ENCODE results near the gene PIP4K2A.
"Not testable (repeated sequence)": the region's sequence is repeated elsewhere in the genome, so short reads cannot be mapped to it uniquely, and the experiment has no call there.

Gene PIP4K2A

DNA sequence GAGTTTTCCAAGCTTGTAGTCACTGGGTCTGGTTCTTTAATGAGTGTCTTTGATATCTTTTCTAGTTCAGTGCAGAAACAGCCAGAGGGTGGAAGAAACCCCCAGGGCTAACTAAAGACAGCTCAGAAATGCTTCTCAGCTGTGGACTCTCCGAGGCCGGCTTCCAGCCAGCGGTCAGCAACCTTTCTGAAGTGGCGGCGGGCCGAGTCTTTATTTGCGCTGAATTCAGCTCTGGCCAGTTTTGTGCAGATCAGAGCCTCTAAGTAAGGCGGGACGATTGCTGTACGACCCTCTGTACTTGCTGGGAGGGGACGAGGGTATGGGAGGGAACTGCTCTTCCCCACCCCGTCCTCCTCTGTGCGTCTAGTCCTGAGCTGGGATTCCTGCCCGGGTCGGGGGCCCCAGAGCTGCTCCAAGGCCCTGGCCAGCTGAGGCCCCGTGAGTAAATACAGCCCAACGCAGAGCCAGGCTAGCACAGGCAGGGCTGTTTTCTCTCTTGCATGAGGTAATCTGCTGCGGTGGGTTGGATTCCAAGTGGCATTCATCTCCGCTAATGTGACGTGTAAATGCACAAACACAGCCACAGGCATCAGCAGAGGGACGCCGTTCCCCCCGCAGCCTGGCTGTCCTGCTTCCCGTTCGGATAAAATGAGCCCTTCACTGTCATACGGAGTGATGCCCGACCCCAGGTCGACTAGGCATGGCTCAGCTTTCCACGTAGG, 159.8 kb downstream of the PIP4K2A start:
- peak; percentile 81 for DNase-seq (ENCODE audit: low spot score)

DNA sequence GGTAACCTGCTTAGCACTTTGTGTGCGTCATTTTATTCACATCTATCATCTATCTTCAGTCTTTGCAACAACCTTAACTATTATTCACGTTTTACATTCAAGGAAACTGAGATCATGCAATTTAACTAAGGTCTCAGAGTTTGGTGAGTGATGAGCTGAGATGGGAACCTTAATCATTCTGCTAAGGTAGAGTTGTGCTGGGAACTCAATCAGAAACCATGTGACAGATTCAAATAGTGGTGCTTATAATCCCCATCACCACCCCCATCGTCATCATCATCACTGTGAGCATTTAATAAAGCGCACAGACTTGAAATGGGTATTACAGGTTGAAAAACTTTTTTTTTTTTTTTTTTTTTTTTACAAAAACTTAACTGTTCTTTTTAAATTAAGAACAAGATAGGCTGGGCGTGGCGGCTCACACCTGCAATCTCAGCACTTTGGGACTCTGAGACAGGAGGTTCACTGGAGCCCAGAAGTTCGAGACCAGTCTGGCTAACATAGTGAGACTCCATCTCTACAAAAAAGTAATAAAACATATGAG, 160.9 kb downstream of the PIP4K2A start:
- DNase-seq (ENCODE audit: low spot score) = no peak

DNA sequence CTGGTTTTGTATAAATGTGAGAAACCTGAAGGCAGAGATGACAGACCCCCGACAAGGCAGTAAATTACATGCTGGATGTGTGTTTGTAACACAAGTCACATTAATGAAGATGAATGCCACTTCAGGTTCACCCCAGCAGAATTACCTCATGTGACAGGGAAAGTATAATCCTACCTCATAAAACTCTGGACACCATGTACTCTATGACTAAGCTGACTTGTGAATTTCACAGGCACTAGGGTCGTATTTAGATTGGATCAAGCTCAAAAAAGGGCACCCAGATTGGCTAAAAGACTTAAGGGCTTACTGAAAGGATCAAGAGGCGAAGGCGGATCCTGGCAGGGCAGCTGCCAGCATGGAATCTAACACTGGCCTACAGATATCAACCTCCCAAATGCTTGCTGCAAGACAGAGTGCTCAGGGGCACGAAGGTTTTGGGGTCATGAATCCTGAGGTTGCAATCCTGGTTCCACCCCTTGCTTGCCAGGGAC, 161.4 kb downstream of the PIP4K2A start:
- DNase-seq (ENCODE audit: low spot score) = no peak

DNA sequence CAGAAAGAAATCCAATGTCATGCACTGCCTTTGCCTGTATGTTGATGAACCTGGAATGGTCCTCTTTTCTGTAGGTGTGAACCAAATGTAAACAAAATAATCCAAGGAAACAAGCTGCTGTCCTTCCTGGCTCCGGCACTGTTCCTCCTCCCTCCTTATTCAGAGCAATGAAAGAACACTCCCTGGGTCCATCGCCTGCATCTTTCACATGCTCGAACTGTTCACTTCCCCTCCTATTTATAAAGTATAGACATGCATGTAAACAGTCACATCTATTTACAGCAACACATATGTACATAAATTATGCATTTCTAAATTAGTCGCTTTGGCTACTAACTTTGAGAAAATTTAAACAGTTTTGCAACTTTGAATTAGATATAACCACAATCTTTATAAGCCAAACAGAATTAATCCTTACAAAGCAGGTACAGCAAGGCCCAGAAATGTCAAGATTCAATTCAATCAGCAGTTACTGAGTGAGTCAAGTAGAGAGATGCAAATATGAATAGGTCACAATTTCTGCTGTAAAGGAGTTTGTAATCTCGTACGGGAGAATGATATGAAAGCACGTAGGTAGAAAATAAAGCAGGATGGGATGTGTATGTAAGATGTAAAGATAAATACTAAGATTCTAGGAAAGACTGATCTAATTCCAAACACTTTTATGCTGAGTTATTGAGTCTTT, 162.6 kb downstream of the PIP4K2A start:
- DNase-seq (ENCODE audit: low spot score) = no peak

DNA sequence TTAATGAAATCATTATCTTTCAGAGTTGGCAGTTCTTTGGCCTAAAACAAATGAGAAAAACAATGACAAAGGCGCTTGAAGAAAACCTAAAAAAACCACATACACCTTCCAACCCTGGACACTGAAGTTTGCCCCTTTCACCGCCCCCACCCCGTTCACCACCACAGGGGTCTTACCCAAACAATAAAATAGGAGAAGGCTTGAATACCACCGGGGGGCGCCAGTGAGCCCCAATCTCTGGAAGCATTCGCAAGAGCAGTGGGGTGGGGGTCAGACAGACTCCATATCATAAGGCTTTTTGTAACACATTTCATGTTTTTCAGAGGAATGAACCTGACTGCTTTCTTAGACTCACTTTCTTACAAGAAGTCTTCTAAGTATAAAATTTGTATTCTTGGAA, 163.6 kb downstream of the PIP4K2A start:
- DNase-seq (ENCODE audit: low spot score) = peak; percentile 46

DNA sequence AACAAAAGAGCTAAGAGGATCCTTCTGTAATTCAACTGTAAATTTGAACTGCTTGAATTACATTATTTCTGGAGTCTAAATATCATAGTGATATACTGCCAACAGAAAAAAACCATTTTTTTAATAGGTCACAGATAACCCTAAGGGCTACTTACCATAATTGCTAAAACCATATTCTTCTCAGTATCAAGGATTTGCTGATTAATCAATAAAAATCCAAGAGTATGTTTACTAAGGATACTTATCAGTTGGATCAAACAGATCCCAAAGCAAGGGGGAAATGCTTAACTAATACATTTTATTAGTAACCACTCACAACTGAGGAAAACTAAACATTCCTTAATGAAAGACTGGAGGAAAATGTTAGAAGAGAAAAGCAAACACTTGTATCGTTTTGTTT, 166.0 kb downstream of the PIP4K2A start:
- DNase-seq (ENCODE audit: low spot score) = no peak

DNA sequence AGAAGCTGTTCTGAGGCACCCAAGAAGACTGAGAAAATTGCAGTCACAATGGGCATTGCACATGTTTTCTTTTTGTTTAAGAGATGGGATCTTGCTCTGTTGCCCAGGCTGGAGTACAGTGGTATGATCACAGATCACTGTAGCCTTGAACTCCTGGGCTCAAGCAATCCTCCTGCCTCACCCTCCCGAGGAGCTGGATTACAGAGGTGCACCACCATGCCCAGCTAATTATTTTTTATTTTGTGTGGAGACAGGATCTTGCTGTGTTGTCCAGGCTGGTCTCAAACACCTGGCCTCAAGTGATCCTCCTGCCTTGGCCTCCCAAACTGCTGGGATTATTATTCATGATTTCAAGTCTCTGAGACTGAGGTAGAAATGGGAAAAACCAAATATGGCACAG, 168.7 kb downstream of the PIP4K2A start:
- DNase-seq (ENCODE audit: low spot score) = no peak

DNA sequence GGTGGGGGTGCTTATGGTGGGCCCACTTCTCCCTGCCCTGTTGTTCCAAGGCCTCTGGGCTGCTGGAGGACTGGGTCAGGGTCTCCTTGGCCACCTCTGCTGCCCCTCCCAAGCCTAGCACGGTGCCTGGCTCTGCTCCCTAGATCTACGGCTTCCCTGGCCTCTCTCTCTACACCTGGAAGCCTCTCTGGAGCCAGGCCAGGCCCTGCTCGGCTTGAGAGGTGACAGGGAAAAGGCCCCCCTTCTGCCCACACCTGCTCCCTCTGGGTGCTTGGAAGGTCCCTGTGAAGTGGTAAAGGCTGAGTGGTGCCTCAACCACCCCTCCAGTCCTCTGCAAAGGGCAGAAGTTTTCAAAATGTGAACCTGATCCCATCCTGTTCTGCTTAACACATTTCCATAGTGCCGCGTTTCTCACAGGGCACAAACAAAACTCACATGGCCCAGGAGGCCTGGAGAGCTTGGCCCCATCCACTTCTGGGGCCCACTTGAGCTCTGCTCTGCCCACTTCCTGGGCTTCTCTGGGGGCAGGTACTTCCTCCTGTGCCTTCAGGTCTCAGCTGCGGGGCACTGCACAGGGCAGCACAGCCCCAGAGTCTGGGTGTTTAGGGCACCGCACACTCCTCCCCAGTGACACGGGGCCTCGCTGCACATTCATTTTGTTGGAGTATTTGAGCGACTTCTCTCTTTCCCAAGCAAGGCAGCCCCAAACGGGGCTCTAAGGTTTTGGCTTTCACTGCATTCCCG, 169.9 kb downstream of the PIP4K2A start:
- DNase-seq (ENCODE audit: low spot score) = no peak

DNA sequence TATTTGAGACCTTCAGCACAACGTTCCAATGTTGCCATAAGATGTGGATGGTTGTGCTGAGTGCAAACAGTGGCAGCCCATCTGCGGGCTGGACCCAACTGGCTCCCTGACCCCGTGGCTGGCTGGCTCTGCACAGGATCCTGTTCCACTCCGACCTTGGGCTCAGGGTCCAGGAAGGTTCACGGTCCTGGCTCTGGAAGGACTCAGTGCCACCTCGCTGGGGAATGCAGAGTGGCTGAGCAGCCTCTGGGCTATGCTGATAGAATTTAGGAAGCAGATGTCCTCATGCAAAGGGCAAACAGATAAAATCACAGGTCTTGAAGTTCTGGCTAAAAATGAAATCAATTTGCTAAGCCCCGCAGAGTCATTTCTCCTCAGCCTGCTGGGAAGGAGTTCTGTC, 171.6 kb downstream of the PIP4K2A start:
- DNase-seq (ENCODE audit: low spot score) = no peak

DNA sequence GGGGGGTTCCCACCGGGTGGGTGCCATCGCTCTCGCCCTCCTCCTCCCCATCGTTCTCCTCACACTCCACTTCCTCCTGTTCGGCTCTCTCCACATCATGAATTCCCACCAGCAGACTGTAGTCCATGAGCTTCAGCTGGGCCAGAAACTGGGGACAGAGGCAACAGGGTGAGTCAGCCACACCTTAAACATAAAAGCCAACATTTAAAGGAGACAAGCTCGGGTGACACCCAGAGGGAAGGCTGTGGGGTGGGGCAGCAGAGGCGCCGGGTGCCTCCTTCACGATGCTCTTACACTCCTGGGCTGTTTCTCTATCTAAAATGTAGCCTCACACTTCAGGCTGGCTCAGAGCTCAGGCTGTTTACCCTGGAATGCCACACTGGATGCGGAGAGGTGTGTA, 172.5 kb downstream of the PIP4K2A start:
- DNase-seq (ENCODE audit: low spot score) = no peak

DNA sequence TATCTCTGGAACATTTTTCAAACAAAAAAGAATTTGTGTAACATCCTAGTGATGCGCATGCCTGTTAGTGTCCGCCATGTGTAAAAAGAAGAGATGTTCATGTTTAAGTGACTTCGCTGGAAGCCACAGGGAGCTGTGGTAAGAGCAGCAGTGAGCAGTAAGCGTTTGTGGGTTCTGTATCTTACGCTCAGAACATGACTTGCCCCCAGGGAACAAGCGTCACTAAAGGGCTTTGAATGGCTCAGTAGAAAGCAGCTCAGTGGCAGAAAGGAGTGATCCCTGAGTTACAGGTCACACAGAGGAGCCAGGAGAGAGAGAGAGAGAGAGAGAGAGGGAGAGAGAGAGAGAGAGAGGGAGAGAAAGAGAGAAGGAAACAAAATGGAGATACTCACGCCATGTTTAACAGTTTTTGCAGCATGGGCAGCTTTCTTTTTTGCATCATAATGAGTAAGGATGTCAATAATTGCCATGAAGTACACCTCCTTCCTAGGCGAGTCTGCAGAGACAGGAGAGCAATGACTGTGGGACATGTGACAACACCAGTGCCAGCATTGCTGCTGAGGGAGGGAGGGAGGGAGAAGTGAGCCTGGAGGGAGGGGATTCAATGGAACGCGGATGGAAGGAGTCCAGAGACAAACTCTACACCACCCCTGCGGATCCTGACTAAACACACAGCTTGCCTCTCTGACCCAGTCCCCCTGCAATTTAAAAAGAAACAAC, 174.6 kb downstream of the PIP4K2A start:
- no peak for DNase-seq (ENCODE audit: low spot score)

DNA sequence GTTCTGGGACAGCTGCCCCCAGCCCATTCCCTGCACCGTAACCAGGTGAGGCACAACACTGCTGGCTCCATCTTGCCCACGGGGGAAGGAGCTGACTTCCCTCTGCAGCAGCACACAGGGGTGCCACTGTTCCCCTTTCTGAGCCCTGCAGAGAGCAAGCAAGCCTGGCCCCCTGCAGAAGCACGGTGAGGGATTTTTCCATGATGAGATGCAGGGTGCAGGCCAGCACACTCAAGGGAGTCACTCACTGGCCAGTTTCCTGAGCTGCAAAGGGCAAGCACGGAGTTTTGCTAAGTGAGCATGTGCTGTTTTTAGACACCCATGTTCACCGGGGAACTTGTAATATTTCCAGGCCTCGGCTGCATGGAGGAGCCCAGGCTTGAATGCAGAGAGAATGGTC, 176.6 kb downstream of the PIP4K2A start:
- no peak for DNase-seq (ENCODE audit: low spot score)

DNA sequence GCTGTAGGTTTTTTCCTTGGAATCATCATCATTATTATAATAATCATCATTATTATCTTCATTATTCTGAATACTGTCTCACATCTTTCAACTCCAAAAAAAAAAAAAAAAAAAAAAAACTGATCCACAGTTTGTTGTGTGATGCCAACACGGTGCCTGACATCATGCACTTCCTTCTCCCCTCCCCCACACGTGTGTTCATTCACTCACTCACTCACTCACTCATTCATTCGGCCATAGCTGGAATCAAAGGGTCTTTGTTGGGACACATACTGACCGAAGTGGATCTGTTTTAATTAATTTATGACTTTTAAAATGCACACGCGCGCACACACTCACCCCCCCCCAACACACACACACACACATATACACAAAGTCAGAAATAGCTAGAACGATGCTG, 177.8 kb downstream of the PIP4K2A start:
- peak; percentile 67 for DNase-seq (ENCODE audit: low spot score)

DNA sequence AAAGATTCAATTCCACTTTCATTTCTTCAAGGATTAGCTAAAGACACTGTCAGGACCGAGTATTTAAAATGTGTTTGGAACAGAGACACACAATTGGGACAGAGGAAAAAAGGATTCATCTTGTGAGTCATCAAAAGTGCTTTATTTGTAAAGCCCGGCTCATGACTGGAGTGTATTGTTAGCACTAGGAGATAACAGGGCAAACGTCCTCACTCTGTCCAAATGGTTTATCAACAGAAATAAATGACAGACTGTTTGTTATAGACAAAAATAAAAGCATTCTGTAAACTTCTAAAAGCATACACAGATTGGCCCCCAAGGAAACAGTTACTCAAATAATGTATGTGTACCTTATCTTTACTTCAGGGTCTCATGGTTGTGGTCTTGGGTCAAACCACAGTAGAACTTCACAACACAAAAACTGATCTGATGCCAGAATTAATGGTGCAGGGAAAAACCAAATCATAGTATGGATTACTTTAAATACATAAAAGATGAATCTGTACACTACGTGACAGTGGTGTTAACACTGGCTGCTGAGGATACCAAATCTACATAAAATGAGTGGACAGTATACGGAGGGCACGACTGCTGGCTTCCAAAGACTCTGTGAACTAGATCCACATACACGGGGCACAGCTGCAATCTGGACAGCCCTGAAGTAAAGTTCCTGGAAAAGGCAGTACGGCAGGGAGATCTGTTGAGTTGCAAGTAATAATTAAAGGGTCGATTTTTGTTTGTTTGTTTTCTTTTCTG, 179.4 kb downstream of the PIP4K2A start:
- peak; percentile 78 for DNase-seq (ENCODE audit: low spot score)

DNA sequence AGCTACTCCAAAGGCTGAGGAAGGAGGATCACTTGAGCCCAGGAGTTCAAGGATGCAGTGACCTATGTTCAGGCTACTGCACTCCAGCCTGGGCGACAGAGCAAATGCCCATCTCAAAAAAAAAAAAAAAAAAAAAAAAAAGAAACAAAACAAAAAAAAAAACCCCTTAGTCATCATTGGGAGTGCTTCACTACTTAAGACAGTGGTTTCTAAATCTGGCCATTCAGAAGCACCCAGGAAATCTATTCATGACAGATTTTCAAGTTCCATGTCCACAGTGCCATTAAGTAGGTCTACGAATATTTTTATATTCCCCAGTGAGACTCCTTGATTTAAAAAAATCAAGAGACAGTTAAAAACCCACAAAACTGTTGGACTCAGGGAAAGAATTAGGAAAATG, 182.9 kb downstream of the PIP4K2A start:
- DNase-seq (ENCODE audit: low spot score) = no peak

DNA sequence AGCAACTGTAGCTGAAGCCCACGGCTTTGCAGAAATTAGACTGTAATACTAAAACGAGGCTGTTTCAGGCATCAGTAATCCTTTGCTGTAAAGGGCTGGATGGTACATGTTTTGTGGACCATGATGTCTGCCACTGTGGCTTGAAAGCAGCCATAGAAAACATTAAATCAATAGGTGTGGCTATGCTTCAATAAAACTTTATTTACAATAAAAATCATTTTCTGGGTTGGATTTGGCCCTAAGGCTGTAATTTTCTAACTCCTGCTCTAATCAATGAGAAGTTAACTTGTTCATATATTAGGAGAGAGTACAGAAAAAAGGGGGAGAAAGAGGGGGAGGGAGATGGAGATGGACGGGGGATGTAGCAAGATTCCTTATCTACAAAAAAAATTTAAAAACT, 183.4 kb downstream of the PIP4K2A start:
- DNase-seq (ENCODE audit: low spot score) = no peak

DNA sequence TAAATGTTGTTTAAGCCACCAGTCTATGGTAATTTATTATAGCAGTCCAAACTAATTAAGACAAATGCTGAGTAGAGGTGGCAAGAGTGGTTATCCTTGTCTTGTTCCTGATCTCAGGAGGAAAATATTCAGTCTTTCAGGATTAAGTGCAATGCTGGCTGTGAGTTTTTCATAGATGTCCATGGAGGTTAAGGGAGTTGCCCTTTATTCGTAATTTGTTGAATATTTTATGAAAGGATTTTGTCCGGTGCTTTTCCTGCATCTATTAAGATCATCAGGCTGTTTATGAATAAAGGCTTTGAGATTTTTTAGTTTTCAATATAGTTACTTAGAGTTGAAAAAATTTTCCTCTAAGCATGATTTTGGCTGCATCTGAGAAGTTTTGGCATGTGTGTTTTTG, 186.9 kb downstream of the PIP4K2A start:
- DNase-seq (ENCODE audit: low spot score) = no peak

DNA sequence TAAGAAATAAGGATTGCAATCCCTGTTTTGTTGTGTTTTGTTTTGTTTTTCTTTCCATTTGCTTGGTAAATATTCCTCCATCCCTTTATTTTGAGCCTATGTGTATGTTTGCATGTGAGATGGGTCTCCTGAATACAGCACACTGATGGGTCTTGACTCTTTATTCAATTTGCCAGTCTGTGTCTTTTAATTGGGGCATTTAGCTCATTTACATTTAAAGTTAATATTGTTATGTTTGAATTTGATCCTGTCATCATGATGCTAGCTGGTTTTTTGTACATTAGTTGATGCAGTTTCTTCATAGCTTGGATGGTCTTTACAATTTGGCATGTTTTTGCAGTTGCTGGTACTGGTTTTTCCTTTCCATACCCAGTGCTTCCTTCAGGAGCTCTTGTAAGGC, 190.0 kb downstream of the PIP4K2A start:
- DNase-seq (ENCODE audit: low spot score) = not testable (repeated sequence)

DNA sequence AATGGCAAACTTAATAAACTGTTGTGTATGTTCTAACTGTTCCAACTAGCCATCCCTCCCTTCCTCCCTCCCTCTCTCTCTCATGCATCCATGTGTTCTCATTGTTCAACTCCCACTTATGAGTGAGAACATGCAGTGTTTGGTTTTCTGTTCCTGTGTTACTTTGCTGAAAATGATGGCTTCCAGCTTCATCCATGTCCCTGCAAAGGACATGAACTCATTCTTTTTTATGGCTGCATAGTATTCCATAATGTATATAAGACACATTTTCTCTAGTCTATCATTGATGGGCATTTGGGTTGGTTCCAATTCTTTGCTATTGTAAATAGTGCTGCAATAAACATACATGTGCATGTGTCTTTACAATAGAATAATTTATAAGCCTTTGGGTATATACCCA, 193.7 kb downstream of the PIP4K2A start:
- DNase-seq (ENCODE audit: low spot score) = not testable (repeated sequence)

DNA sequence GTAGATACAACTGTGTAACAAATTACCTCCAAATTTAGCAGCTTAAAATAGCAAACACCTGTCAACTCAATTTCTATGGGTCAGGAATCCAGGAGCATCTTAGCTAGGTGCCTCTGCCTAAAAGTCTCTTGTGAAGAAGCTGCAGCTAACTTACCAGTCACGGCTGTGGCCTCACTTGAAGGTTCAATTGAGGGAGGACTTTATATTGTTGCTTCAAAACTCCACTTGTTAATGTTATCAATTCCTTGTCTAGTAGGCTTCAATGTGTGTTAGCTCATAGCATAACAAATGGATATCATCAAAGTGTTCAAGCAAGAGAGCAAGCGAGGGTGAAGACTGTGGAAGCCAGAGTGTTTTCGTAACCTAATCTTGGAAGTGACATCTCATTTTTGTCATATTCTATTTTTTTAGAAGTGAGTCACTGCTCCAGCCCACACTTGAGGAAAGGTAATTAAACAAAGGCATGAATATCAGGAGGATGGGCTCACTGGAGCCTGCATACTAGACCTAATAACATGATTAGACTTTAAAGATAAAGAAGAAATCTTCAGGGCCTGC, 196.1 kb downstream of the PIP4K2A start:
- DNase-seq (ENCODE audit: low spot score) = no peak

DNA sequence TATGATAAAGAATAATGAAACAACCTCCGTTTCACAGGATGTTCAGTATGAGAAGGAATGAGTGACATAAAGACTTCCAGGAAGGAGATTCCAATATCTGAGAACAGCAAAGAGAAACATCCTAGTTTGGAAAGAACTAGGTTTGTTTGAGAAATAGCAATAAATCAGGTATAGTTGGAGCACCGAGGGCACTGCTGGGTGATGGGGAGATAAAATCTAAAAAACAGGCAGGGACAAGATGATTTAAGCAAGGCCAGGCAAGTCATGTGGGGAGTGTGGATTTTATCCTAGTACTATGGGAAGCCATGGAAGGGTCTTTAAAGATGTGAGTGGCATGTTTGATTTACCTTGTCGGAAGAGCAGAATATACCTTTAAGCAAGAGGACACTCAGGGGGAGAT, 199.4 kb downstream of the PIP4K2A start:
- no peak for DNase-seq (ENCODE audit: low spot score)
